Stimulated activated CD4-positive, alpha-beta T cell treated with anti-CD3 and anti-CD28 coated beads, Interleukin-4, amount 100 ng/mL, for 4 hours (primary cell): ENCODE results near the gene DNAJC4.
A peak's percentile ranks its signal among the peaks of the same experiment; 100 is the strongest.

Experiments
- DNase-seq, 2 experiments: peaks; one replicate each; pipeline ENCODE4 v3.0.0-alpha.2; 2020

The DNAJC4 gene, protein sequence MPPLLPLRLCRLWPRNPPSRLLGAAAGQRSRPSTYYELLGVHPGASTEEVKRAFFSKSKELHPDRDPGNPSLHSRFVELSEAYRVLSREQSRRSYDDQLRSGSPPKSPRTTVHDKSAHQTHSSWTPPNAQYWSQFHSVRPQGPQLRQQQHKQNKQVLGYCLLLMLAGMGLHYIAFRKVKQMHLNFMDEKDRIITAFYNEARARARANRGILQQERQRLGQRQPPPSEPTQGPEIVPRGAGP

DNA sequence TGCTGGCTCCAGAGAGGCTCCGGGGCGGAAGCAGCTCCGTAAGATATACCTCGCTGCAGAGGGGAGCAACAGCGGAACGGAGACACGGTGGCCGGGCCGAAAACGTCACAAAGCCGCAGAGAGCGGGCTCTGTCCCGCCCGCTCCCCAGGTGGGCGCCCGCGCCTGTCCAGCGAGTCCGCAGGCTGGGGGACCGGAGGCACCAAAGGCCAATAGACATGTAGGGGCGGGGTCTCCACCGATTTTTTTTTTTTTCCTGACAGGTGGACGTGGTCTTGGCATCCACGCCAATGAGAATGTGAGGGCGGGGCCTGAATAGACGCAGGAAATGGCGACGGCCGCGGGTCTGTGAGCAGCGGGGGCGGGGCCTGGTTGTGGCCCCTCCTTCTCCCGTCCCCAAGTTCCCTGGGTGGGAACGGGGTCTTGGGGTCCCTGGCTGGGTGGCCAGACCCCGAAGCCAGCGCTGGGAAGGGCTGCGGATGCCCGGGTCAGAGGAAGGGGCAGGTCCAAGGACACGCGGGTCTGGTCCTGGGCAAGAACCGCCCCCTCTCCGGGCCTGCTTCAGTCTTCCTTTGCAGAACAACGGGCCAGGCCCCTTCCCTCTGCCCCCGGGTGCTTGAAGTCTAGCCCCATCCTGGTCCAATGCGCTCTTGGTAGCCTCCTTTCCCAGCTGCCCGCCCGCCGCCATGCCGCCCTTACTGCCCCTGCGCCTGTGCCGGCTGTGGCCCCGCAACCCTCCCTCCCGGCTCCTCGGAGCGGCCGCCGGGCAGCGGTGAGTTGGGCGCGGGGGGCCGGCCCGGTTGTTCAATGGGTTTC is at the start of gene DNAJC4:
DNAJC4 (plus strand) TSS at position 378 of the 814 bp plus-strand sequence; CDS start at position 685, 307 bp downstream.
- peak; percentile 83 to 84 for DNase-seq

DNA sequence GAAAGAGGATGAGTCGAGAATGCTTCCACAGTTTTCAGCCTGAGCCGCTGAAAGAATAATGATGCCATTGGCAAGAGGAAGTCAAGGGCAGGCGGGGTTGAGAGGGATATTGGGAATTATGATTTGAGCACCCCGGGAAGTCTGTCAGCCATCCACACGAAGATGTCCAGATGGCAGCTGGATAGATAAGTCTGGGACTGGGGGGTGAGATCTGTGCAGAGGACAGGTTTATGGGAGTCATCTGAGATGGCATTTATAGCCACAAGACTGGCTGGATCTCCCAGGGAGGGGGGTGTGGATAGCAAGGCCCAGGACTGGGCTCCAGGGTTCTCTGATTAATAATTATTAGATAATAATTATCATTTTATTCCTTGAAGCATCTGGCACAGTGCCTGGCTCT is 49.5 kb upstream of the DNAJC4 start:
- no peak for DNase-seq

DNA sequence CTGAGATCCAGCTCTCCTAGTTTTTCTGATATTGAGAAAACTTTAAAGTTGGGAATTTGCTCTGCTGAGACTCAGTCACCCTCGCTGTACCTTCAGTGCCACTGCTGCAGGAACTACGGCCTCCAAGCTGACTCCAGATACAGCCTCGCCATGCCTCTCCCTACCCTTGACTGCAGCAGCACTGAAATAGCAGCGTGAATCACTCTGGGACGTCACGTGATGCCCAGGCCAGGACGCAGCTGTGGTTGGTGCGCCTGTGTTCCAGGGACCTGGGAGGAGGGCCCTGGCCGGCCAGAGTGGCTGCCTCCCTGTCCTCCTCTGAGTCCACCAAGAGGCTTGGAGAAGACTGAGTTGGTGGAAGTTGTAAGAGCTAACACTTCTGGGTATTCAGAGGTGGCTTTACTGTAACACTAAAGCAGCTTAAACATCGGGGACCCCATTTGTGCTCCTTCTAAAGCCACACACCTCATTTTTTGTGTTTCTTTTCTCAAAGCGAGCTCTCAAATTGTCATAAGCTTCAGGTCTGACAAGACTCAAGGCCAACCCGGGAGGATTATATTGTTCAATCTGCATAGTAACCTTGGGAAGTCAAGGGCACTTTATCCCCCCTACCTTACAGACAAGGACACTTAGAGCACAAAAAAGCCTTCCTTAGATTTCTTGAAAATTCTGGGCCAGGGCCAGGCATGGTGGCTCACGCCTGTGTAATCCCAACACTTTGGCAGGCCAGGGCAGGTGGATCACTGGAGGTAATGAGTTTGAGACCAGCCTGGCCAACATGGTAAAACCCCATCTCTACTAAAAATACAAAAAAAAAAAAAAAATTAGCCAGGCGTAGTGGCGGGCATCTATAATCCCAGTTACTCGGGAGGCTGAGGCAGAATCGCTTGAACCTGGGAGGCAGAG is 48.6 kb upstream of the DNAJC4 start:
- peak; percentile 32 to 35 for DNase-seq

DNA sequence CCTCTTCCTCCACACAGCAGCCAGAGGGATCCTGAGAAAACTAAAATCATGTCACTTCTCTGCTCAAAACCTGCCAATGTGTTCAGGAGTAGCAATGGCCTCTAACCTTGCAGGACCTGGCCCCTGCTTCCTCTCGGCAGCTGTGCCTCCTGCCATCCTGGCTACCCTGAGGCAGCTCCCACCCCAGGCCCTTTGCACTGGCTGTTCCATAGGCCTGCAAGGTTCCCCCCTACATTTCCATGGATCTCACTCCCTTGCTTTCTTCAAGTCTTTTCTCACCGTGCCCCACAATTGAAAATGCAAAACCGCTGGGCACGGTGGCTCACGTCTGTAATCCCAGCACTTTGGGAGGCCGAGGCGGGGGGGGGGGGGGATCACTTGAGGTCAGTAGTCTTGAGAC is 46.5 kb upstream of the DNAJC4 start:
- DNase-seq, result no peak

DNA sequence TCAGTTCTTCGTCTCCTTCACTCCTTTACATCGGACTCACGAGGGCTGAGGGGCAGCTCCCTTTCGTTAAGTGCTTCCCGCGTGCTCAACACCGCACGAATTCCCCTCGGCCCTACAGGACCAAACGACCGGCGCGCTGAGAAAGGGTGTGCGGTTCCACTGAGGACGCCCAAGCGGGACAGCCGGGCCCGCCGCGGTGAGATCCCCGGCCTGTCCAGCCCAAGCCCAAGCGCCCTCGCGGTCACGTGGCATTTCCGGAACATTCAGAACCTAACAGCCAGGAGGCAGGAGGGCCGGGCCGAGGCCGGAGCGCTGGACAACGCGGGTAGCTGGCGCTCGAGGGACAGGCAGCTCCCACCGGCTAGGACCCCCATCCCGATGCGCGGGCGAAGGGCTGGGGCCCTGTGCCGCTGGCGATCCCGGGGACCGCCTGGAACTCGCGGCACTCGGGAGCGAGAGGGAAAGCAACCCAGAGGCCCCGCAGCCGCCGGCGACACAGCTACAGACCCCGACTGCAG is 45.1 kb upstream of the DNAJC4 start:
- no peak for DNase-seq

DNA sequence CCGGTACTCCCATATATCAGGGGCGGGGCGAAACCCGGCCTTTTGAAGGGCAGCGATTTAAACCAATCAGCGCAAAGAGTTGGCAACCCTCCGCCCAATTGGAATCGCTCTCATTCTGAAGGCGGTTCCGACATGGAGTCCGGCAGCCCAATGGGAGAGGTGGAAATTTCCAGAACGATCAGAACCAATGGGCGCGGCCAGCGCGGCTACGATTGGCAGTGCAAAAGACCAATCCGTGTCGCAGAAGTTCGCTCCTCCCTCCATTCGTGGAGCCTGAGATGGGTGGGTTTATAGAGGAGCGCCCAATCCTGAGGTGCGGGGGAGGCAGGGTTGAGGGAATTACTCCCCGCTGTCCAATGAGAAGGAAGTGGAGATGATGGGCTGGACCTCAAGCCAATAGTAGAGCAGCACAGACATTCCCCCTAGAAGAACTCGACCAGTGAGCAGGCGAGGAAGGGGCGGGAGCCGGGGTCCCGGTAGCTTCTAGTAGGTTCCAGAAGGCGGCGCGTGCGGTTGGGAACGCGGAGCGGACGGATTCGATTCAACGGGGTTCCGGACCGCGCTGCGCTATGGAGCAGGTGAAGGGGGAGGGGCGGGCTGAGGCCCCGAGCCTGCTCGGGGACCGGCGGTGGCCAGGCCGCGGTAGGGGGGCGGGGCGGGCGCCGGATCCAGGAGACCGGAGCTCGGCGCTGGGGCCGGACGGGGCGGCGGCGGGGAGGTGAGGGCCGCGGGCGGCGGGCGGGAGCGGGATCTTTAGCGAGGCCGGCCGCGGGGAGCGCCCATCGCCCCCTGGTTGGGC is 44.5 kb upstream of the DNAJC4 start, which contains the start of gene STIP1:
STIP1 (plus strand) TSS at position 479 of the 799 bp plus-strand sequence; CDS start at position 570, 91 bp downstream.
- DNase-seq, result peak; percentile 97 to 99

DNA sequence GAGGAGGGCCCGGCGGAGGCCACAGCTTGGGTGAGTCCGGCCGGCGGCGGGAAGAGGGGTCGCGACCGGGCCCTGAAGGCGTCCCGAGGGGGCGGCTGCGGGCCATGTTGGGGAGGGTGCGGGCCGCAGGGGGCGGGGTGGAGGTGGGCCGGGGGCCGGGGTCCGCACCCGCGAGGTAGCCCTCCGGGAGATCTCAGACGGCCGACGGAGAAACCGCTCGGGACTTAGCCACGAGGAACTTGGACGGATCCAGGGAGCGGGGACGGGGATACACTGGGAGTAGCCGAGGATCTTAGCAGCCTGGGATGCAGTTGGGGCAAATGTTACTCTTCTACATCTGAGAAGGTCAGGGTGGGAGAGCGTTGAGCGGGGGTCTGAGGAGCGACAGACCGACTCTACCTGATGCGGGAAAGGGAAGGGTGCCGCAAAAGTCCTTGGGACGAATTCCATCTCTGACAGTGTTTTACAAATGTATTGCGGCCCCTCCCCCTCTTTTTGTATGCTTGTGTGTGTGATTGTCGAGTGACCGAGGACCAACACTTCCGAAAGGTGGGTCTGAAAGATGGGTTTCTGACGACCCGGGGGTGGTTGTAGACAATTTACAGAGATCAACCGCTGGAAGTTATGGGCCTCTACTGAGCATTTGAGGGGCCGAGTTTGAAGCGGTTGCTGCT is 43.7 kb upstream of the DNAJC4 start:
- DNase-seq, result peak in 1 of 2 experiments; percentile 25

DNA sequence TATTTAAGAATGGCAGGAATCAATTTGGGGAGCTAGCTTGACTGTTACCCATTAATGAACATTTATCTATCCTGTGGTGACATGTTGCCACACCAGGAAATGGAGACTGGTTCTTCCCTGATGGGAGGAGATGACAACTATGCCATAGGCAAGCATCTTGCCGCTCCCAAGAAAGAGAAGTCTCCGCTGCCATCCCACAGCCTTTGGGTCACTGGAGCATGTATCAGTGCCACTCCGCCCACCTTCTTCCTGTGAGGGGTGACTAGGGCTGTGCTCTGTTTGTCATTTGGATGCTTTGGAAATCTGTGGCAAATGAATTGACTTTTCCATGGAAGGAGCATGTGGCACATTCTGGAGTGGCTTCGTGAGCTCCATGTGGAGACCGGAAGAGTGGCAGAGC is 37.9 kb upstream of the DNAJC4 start:
- no peak for DNase-seq

DNA sequence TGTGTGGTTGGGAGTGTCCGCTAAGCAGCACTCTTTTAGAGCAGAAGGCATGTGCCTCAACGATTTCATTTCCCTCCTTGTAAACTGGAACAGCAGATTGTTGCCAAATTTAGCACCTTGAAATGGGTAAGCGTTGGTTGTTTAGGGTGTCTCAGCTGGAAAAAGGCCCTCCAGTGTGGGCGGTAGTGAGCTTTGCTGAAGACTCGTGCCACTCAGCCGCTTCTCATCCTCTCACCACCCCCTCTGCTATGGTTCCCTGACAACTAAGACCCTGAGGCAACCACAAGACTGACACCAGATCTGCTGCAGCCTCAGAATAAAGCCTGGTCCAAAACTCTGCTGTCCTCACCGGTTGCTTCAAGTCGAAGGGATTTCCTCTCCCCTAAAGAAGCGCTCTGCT is 33.7 kb upstream of the DNAJC4 start:
- no peak for DNase-seq

DNA sequence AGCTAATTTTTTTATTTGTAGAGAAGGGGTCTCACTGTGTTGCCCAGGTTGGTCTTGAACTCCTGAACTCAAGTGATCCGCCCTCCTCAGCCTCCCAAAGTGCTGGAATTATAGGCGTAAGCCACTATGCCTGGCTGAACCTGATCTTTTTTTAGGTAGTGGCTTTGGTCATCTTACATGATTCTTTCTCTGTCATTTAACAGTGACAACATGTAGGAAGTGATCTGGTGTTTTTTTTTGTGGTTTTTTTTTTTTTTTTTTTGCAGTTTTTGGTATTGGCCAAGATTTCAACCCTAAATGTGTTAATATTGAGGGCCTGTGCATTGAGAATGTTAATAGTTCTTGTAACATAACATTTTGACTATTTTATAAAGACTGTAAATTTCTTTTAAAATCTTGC is 31.8 kb upstream of the DNAJC4 start:
- no peak for DNase-seq

DNA sequence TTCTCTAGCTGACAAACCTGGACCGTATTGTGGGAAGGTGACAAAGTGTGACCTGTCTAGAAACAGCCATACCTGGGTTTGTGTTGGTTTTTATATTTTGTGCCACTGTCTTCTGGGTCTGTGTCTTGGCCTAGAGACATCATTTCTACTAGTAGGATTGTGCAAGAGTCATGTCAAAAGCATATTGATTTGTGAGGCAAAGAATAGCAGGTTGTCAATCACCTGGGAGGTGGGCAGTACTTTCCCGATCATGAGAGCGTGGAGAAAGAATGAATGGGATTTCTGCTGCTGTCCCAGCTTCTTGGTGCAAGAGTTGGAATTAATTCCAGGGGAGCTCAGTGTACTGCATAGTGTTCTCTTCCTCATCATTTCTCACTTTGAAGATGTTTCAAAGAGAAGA is 28.8 kb upstream of the DNAJC4 start:
- DNase-seq, result no peak

DNA sequence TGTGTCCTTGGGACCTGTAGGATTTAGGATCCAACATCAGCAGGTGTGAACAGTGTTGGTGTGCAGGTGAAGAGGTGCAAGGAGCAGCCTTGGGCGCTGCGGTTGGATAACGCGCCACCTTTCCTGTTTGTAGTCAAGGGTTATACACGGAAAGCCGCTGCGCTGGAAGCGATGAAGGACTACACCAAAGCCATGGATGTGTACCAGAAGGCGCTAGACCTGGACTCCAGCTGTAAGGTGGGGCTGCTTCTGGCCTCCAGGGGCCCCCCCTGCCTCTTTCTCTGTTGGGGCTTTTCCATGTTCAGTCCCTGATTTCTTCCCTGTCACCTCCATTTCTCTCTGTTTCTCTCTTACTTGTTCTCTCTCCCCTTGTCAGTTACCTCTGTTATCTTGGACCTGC is 27.4 kb upstream of the DNAJC4 start:
- no peak for DNase-seq

DNA sequence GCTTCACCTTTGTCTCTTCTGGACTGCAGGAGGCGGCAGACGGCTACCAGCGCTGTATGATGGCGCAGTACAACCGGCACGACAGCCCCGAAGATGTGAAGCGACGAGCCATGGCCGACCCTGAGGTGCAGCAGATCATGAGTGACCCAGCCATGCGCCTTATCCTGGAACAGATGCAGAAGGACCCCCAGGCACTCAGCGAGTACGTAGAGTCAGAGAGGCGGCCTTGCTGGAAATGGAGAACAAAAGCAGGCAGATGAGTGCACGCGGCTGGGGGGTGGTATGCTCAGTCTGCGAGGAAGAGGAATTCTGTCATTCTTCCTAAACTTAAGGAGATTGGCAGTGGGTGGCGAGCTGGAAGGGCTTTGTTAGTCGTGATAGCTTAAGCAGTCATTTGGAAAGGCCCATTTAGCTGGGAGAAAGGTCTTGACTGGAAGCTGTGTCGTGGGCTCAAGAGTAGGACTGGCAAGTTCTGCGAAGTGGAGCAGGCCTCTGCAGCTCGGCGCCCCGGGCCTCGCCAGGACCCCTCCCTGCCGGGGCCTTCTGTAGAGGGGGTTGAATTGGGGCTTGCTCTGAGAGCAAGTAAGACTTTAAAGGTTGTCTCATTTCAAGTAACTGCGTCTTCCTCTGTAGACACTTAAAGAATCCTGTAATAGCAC is 26.8 kb upstream of the DNAJC4 start:
- no peak for DNase-seq

DNA sequence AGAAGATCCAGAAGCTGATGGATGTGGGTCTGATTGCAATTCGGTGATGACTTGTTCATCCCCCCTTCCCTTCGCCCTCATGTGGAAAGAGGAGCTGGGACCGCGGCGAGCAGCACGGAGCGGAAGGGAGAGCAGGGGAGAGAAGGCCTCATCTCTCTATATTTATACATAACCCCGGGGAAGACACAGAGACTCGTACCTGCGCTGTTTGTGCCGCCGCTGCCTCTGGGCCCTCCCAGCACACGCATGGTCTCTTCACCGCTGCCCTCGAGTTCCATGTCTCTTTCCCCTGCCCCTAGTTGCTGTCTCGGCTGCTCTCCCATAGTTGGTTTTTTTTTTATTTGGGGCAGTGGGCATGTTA is 26.3 kb upstream of the DNAJC4 start:
- DNase-seq, result no peak

DNA sequence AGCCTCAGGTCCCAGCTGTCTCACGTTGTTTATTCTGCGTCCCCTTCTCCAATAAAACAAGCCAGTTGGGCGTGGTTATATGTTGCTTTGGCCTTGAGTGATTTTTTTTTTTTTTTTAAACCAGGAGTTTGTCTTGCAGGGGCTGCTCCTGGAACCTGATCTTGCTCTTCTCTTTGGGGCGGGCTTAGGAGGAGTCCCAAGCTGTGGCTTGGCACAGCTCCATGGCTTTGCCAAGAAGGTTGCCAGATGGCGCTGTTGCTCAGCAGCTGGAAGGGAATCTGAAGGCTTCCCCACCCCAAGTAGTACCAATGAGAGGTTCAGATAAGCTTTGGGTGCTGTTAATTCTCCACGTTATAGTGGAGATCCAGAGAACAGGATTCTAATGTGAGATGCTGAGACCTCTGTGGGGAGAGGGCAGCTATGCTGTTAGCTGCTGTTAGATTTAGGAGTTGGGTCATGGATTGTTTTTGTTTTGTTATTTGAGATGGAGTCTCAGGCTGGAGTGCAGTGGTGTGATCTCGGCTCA is 25.8 kb upstream of the DNAJC4 start:
- DNase-seq, result peak; percentile 67 to 81

DNA sequence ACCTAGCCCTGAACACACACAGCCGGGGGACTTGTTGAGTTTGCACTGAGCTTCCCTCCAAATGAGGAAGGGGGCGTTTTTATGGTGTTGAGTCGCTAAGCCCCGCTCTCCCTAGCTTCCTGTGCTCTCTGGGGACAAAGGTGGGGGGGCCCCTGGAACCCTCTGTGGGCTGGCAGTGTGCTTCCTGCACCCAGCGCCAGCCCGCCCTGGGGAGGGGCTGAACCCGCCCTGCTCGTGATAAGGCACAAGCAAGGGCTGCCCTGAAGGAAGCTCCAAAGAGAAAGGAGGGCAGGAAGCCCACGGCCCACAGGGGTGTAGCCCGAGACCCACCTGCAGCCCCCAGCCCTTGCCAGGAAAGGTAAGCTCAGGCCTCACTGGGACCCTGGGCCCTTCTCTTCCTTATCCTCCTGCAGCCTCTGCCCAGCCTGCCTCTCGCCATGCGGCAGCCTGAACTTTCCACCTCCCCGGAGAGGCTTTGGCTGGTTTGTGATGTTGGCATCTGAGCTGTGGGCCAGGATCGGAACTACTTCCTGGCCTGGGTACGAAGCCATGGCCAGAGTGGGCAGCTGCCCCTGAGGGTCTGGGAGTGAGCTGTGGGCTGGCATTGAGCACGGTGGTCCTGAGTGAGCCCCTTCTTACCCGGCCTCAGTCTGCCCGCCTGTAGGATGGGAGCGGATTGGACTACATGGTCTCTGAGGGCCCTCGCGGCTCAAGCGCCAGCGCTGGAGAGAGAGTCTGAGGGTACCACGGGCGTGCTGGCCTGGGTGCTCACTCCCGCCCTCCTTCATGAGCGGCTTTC is 23.7 kb upstream of the DNAJC4 start, which contains the start of gene FERMT3:
FERMT3 (plus strand) TSS at position 265 of the 799 bp plus-strand sequence. CDS start 644 bp downstream, outside the sequence.
- DNase-seq, result peak; percentile 78 to 82

DNA sequence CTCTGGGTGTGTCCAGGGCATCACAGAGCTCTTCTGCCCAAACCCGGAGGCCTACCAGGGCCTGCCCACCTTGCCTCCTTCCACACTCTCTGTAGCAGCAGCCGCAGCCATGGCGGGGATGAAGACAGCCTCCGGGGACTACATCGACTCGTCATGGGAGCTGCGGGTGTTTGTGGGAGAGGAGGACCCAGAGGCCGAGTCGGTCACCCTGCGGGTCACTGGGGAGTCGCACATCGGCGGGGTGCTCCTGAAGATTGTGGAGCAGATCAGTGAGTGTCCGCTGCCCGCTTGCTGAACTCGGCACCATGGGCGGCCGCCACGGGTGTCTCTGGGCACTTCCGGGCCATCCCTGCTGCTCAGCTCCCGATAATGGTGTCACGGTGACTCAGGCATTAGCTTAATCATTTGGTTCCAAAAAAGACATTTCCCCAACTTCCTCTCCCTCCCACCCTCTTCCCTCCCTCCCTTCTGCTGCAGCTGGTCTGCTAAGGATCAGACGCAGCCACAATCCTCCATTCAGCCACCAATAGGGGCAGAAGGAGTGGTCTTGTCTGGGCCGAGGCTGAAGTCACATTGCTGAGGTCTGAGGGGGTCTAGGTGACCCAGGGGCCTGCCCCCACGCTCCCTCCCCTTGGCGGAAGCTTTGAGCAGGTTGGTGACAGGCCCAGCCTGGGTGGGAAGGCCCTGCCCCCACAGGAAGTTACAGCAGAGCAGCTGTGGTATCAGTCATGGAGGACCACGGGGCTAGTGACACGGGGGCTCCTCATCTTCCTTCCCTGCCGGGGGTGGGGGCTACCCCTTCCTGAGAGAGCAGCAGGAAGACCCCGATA is 22.9 kb upstream of the DNAJC4 start:
- DNase-seq, result peak; percentile 75 to 89

DNA sequence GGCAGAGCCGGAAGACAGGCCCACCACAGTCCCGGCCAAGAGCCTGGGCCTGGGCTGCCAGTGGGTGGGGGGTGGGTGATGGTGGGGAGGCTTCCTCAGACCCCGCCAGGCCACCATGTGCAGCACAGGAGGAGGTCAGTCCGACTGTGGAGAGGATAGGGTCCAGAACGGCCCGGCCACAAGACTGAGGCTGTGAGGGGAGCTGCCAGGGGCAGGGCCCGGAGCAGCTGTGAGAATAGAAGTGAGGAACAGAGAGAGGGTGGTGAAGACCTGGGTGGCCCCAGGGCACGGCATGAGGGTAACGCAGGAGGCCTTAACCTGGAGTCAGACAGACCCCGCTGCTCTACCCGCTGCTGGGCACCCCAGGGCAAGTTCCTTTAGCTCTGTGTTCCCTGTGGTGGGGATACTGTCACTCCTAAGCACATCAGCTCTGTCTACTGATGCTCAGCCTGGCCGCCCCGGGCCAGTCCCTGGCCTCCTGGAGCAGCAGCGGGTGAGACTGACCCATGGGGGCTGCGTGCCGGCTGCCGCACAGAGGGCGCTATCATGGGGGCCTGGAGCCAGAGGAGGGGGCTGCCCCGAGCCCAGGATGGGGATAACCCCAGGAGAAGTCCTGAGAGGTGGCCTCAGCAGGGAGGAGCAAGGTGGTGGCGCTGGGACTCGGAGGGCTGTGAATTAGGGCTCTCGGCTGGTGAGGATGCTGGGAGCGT is 22.1 kb upstream of the DNAJC4 start:
- no peak for DNase-seq
